ENCODE results near the gene RGR.

DNA sequence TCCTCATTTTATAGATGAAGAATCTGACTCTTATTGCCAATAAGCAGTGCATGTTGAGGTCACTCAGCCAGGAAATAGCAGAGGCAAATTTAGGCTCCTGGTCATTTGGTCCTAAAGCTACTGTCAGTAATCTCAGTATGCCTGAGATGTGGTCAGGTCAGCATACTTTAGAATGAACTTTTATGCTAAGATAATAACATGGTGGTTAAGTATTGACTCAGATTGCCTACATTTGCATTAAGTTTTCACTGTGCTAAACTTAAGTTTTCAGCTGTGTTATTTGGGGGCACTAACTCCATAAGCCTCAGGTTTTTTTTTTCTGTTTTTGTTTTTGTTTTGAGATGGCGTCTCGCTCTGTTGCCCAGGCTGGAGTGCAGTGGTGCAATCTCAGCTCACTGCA is 47.6 kb downstream of the RGR start:
- TF ChIP-seq, protein P1, sequence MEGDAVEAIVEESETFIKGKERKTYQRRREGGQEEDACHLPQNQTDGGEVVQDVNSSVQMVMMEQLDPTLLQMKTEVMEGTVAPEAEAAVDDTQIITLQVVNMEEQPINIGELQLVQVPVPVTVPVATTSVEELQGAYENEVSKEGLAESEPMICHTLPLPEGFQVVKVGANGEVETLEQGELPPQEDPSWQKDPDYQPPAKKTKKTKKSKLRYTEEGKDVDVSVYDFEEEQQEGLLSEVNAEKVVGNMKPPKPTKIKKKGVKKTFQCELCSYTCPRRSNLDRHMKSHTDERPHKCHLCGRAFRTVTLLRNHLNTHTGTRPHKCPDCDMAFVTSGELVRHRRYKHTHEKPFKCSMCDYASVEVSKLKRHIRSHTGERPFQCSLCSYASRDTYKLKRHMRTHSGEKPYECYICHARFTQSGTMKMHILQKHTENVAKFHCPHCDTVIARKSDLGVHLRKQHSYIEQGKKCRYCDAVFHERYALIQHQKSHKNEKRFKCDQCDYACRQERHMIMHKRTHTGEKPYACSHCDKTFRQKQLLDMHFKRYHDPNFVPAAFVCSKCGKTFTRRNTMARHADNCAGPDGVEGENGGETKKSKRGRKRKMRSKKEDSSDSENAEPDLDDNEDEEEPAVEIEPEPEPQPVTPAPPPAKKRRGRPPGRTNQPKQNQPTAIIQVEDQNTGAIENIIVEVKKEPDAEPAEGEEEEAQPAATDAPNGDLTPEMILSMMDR (IDR thresholded peaks at IDR 0.05), result no peak
- no peak for TF ChIP-seq POLR2A (IDR thresholded peaks at IDR 0.05)

Measured in body of pancreas (tissue), 4 donors.